ENCODE measurements around the gene APPL2. TPM values are rescaled to one million over a fixed set of nuclear protein-coding genes. Genes with fewer than 3 reads are reported as not detected.
"Not testable (repeated sequence)": the region's sequence is repeated elsewhere in the genome, so short reads cannot be mapped to it uniquely, and the experiment has no call there.

The APPL2 gene
- polyA plus RNA-seq, 1 donor = 86.4 TPM

DNA sequence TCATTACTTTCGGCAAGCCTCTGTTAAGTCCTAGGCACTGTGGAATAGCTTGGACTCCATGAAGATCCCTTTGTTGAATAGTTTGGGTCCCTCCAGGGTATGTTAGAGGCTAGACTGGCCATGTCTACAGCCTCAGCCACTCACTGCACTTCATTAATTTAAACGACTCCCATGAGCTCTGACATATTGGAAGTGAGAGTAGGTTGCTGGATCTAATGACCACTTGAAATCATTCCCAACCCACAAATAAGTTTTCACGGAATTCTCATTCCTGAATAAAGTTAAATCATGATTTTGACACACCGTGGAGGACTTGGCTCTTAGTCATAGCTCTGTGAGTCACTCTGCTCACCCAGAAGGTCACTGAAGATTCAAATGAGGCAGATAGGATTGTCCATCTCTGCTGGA is 21.4 kb upstream of the APPL2 start:
- DNase-seq = no peak
- Histone ChIP-seq H3K27me3 (ENCODE audit: control insufficient read depth, insufficient read depth, low read length) (no peaks in the 10 kb centered on the region), H3K4me1 (ENCODE audit: control insufficient read depth, insufficient read depth, low read length) (no peaks in the 10 kb centered on the region), H3K4me3 (ENCODE audit: low read length) (no peak overlapping the region), H3K36me3 (ENCODE audit: control insufficient read depth, insufficient read depth, low read length) (no peaks in the 10 kb centered on the region), H3K9me3 (ENCODE audit: control insufficient read depth, low read depth, low read length) (no peaks in the 10 kb centered on the region), H3K27ac (ENCODE audit: low read length) (no peak overlapping the region)
- WGBS (ENCODE audit: insufficient coverage, low lambda C conversion rate) = no CpG with 5 or more reads among the region's 4 CpGs

DNA sequence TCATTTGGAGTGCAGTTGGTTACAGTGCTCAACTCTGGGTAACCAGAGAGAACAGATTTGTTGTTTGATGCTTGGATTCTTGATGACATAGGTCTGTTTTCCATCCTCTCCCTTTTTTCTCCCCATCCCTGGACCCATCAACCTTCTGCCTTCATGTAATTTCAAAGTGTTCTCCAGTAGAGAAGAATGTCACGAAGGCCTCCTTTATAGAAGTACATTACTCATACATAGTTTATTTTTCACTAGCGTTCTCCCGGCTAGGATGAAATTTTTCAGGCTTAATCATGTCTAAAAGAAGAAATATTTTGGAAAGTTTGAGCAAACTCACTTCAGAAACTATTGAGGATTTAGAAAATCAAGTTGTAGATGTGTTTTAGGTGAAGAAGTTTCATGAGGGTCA is 20.9 kb upstream of the APPL2 start:
- Histone ChIP-seq H3K4me3 (ENCODE audit: low read length) (no peak overlapping the region), H3K9me3 (ENCODE audit: control insufficient read depth, low read depth, low read length) (no peaks in the 10 kb centered on the region), H3K36me3 (ENCODE audit: control insufficient read depth, insufficient read depth, low read length) (no peaks in the 10 kb centered on the region), H3K27me3 (ENCODE audit: control insufficient read depth, insufficient read depth, low read length) (no peaks in the 10 kb centered on the region), H3K4me1 (ENCODE audit: control insufficient read depth, insufficient read depth, low read length) (no peaks in the 10 kb centered on the region), H3K27ac (ENCODE audit: low read length) (no peak overlapping the region)
- no peak for DNase-seq
- no CpG with 5 or more reads among the region's 3 CpGs for WGBS (ENCODE audit: insufficient coverage, low lambda C conversion rate)

DNA sequence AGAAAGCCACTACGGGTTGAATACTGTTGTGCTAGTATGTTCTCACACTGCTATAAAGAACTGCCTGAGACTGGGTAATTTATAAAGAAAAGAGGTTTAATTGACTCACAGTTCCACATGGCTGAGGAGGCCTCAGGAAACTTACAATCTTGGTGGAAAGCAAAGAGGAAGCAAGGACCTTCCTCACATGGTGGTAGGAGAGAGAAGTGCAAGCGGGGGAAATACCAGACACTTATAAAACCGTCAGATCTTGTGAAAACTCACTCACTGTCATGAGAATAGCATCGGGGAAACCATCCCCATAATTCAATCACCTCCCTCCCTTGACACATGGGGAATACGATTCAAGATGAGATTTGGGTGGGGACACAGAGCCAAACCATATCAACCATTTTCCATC is 20.5 kb upstream of the APPL2 start:
- H3K27ac ChIP-seq (ENCODE audit: low read length); H3K4me1 ChIP-seq (ENCODE audit: control insufficient read depth, insufficient read depth, low read length); H3K27me3 ChIP-seq (ENCODE audit: control insufficient read depth, insufficient read depth, low read length); DNase-seq; H3K4me3 ChIP-seq (ENCODE audit: low read length); H3K9me3 ChIP-seq (ENCODE audit: control insufficient read depth, low read depth, low read length); H3K36me3 ChIP-seq (ENCODE audit: control insufficient read depth, insufficient read depth, low read length): not testable (repeated sequence)
- no CpG with 5 or more reads among the region's 5 CpGs for WGBS (ENCODE audit: insufficient coverage, low lambda C conversion rate)

DNA sequence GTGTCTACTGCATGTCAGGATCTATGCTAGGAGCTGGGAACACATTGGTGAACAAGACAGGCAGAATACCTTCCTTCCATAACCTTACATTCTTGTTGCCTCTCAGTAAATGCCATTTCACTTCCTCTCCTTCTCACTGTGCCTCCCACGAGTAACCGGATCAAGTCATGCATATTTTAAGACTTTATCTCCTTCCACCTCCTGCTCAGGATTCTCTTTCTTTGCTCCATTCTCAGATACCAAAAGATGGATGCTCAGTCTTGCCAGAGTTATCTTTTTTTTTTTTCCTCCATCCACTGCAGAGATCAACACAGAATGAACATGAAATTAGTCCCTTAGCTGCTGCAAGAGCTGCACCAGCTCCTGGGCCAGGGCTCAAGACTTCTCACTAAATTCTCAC is 20.0 kb upstream of the APPL2 start:
- Histone ChIP-seq H3K27me3 (ENCODE audit: control insufficient read depth, insufficient read depth, low read length) (no peaks in the 10 kb centered on the region), H3K27ac (ENCODE audit: low read length) (no peak overlapping the region), H3K9me3 (ENCODE audit: control insufficient read depth, low read depth, low read length) (no peaks in the 10 kb centered on the region), H3K36me3 (ENCODE audit: control insufficient read depth, insufficient read depth, low read length) (no peaks in the 10 kb centered on the region), H3K4me1 (ENCODE audit: control insufficient read depth, insufficient read depth, low read length) (no peaks in the 10 kb centered on the region), H3K4me3 (ENCODE audit: low read length) (no peak overlapping the region)
- no peak for DNase-seq
- WGBS (ENCODE audit: insufficient coverage, low lambda C conversion rate) = 73% methylated on average over 2 of the region's 2 CpGs

DNA sequence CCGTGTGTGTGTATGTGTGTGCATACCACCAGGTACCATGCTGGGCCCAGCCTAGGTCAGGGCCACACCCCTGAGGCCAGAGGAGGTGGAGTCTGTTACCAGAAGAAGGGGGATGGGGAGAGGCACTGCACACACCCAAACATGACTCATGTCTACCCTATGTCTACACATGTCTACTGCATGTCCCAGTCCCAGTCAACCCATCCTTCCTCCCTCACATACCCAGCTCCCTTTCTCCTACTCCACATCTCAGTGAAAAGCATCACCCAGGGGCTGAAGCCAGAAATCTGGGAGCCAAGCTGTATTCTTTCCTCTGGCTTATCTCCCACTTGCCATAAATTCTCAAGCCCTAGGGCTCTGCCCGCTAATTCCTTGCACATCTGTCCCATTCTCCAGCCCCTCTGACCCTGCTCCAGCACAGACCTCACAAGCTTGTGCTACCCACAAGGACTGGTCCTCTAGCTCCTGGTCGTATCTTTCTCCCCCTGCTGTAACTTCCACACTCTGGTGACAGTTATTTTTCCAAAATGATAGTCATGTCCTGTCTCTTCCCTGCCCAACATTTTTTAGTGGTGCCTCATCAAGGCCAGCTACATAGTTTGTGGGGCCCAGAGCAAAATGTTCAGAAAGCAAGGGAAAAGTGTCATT is 18.0 kb upstream of the APPL2 start:
- no CpG with 5 or more reads among the region's 3 CpGs for WGBS (ENCODE audit: insufficient coverage, low lambda C conversion rate)
- Histone ChIP-seq H3K9me3 (ENCODE audit: control insufficient read depth, low read depth, low read length) (no peaks in the 10 kb centered on the region), H3K27ac (ENCODE audit: low read length) (no peak overlapping the region), H3K36me3 (ENCODE audit: control insufficient read depth, insufficient read depth, low read length) (no peaks in the 10 kb centered on the region), H3K4me1 (ENCODE audit: control insufficient read depth, insufficient read depth, low read length) (no peaks in the 10 kb centered on the region), H3K4me3 (ENCODE audit: low read length) (no peak overlapping the region), H3K27me3 (ENCODE audit: control insufficient read depth, insufficient read depth, low read length) (no peaks in the 10 kb centered on the region)
- no peak for DNase-seq

DNA sequence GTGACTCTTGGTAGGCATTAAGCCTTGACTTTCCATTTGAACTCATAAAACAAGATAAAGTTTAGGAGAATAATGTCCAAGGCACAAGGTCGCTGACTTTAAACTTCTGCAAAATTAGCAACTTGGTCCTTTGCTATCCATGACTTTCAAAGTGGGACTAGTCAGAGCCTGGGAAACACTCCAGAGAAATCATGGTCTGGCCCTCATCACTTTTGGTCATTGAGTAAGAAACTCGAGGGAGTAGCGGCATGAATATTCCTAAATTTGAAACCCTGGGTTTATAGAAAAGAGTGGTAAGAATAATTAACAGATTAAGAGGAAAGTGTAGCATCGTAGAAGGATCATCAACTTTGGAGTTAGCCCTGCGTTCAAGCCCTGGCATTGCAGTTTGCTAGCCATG is 16.9 kb upstream of the APPL2 start:
- Histone ChIP-seq H3K4me3 (ENCODE audit: low read length) (no peak overlapping the region), H3K4me1 (ENCODE audit: control insufficient read depth, insufficient read depth, low read length) (no peaks in the 10 kb centered on the region), H3K27ac (ENCODE audit: low read length) (no peak overlapping the region), H3K27me3 (ENCODE audit: control insufficient read depth, insufficient read depth, low read length) (no peaks in the 10 kb centered on the region), H3K36me3 (ENCODE audit: control insufficient read depth, insufficient read depth, low read length) (no peaks in the 10 kb centered on the region), H3K9me3 (ENCODE audit: control insufficient read depth, low read depth, low read length) (no peaks in the 10 kb centered on the region)
- WGBS (ENCODE audit: insufficient coverage, low lambda C conversion rate) = no CpG with 5 or more reads among the region's 5 CpGs
- no peak for DNase-seq

DNA sequence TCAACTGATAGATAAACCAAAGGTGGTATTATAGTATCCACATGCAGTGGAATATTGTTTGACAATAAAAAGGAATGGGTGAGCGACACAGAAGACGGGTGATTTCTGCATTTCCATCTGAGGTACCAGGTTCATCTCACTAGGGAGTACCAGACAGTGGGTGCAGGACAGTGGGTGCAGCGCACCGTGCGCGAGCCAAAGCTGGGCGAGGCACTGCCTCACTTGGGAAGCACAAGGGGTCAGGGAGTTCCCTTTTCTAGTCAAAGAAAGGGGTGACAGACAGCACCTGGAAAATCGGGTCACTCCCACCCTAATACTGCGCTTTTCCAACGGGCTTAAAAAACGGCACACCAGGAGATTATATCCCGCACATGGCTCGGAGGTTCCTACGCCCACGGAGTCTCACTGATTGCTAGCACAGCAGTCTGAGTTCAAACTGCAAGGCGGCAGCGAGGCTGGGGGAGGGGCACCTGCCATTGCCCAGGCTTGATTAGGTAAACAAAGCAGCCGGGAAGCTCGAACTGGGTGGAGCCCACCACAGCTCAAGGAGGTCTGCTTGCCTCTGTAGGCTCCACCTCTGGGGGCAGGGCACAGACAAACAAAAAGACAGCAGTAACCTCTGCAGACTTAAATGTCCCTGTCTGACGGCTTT is 9.9 kb upstream of the APPL2 start:
- H3K36me3 ChIP-seq (ENCODE audit: control insufficient read depth, insufficient read depth, low read length); H3K4me1 ChIP-seq (ENCODE audit: control insufficient read depth, insufficient read depth, low read length); H3K27me3 ChIP-seq (ENCODE audit: control insufficient read depth, insufficient read depth, low read length); H3K4me3 ChIP-seq (ENCODE audit: low read length); DNase-seq; H3K27ac ChIP-seq (ENCODE audit: low read length); H3K9me3 ChIP-seq (ENCODE audit: control insufficient read depth, low read depth, low read length): not testable (repeated sequence)
- WGBS (ENCODE audit: insufficient coverage, low lambda C conversion rate) = no CpG with 5 or more reads among the region's 20 CpGs

DNA sequence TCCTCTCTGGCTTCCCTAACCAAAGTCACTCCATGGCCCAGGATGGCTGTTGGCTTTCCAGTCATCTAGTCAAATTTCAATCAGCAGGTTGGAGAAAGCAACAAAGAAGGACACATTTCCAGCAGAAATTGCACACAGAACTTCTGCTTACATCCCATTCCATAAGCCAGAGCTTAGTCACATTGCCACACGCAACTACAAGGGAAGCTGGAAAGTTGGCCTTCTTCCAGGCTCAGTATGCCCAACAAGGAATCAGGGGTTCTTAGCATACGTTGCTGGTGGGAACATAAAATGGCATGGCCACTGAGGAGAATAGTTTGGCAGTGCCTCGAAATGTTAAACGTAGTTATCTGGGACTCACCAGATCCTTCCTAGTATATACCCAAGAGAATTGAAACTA is 9.3 kb upstream of the APPL2 start:
- H3K4me1 ChIP-seq (ENCODE audit: control insufficient read depth, insufficient read depth, low read length) = no peaks in the 10 kb centered on the region
- H3K36me3 ChIP-seq (ENCODE audit: control insufficient read depth, insufficient read depth, low read length) = no peaks in the 10 kb centered on the region
- H3K27ac ChIP-seq (ENCODE audit: low read length) = no peak overlapping the region
- no peak overlapping the region for H3K4me3 ChIP-seq (ENCODE audit: low read length)
- 100% methylated on average over 3 of the region's 4 CpGs for whole genome bisulfite sequencing (ENCODE audit: insufficient coverage, low lambda C conversion rate)
- DNase-seq = no peak
- no peaks in the 10 kb centered on the region for H3K27me3 ChIP-seq (ENCODE audit: control insufficient read depth, insufficient read depth, low read length)
- H3K9me3 ChIP-seq (ENCODE audit: control insufficient read depth, low read depth, low read length) = no peaks in the 10 kb centered on the region

DNA sequence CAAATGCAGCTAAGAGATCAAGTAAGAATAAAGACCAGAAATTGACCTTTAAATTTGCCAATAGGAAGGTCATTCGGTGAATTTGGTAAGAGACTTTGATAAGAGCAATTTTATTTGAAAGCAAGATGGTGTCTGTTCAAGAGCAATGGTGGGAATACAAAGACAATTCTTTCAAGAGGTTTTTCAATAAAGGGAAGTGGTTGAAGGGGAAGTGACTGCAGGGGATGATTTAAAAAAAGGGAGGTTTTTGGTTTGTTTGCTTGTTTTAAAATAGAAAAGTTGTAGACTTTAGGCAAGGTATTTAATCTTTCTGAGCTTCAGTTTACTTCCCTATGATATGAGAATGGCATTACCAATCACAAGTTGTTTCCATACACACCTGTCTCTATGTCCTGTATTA is 4.3 kb upstream of the APPL2 start:
- no peak overlapping the region for H3K4me3 ChIP-seq (ENCODE audit: low read length)
- H3K27ac ChIP-seq (ENCODE audit: low read length) = no peak overlapping the region
- H3K9me3 ChIP-seq (ENCODE audit: control insufficient read depth, low read depth, low read length) = no peaks in the 10 kb centered on the region
- H3K4me1 ChIP-seq (ENCODE audit: control insufficient read depth, insufficient read depth, low read length) = no peaks in the 10 kb centered on the region
- no peaks in the 10 kb centered on the region for H3K36me3 ChIP-seq (ENCODE audit: control insufficient read depth, insufficient read depth, low read length)
- WGBS (ENCODE audit: insufficient coverage, low lambda C conversion rate) = no CpG with 5 or more reads among the region's 1 CpG
- DNase-seq = no peak
- H3K27me3 ChIP-seq (ENCODE audit: control insufficient read depth, insufficient read depth, low read length) = no peaks in the 10 kb centered on the region

DNA sequence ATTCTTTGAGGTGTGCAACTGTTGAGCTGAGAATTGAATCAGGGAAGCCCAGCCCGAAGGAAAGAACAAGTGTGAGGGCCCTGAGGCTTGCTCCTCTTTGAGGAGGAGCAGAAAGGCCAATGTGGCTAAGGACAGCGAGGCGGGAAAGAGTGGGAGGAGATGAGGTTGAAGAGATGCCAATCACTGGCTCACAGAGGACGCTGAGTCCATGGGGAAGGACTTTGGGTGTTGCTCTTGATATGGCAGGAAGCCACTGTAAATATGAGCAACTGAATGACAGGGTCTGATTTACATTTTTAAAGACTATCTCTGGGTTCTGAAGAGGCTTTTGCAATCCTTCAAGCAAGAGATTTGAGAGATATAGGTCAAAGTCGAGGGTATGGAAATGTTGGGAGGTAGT is 3.3 kb upstream of the APPL2 start:
- Histone ChIP-seq H3K27me3 (ENCODE audit: control insufficient read depth, insufficient read depth, low read length) (no peaks in the 10 kb centered on the region), H3K36me3 (ENCODE audit: control insufficient read depth, insufficient read depth, low read length) (no peaks in the 10 kb centered on the region), H3K27ac (ENCODE audit: low read length) (no peak overlapping the region), H3K9me3 (ENCODE audit: control insufficient read depth, low read depth, low read length) (no peaks in the 10 kb centered on the region), H3K4me3 (ENCODE audit: low read length) (no peak overlapping the region), H3K4me1 (ENCODE audit: control insufficient read depth, insufficient read depth, low read length) (peaks cover 1% of the 10 kb centered on the region)
- WGBS (ENCODE audit: insufficient coverage, low lambda C conversion rate) = 43% methylated on average over 1 of the region's 5 CpGs
- peak in 1 of 2 donors; percentile 47 for DNase-seq

DNA sequence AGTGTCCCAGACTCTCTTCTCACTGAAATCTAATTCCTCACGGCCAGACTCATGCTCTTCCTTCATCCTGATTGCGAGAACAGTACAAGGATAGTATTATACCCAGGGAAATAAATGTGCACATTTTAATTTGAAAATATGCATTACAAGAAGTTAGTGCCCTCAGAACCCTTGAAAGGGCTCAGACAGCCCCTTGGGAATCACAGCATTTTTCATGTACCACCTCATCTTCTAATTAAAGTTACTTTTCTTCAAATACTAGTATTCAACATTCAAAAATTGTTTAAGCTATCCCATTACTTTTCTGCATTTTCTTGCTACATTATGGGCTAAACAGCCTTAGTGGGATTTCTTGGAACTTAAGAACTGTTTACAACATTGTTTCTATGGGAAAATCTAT is 1.7 kb upstream of the APPL2 start:
- Histone ChIP-seq H3K27ac (ENCODE audit: low read length) (no peak overlapping the region), H3K4me1 (ENCODE audit: control insufficient read depth, insufficient read depth, low read length) (peaks cover 16% of the 10 kb centered on the region), H3K36me3 (ENCODE audit: control insufficient read depth, insufficient read depth, low read length) (no peaks in the 10 kb centered on the region), H3K9me3 (ENCODE audit: control insufficient read depth, low read depth, low read length) (no peaks in the 10 kb centered on the region), H3K27me3 (ENCODE audit: control insufficient read depth, insufficient read depth, low read length) (no peaks in the 10 kb centered on the region), H3K4me3 (ENCODE audit: low read length) (no peak overlapping the region)
- WGBS (ENCODE audit: insufficient coverage, low lambda C conversion rate) = 100% methylated on average over 1 of the region's 2 CpGs
- no peak for DNase-seq
